Measurements from ENCODE around the gene ZNF285.
A peak's percentile ranks its signal among the peaks of the same experiment; 100 is the strongest.
"Not testable (repeated sequence)": the region's sequence is repeated elsewhere in the genome, so short reads cannot be mapped to it uniquely, and the experiment has no call there.

Gene ZNF285

DNA sequence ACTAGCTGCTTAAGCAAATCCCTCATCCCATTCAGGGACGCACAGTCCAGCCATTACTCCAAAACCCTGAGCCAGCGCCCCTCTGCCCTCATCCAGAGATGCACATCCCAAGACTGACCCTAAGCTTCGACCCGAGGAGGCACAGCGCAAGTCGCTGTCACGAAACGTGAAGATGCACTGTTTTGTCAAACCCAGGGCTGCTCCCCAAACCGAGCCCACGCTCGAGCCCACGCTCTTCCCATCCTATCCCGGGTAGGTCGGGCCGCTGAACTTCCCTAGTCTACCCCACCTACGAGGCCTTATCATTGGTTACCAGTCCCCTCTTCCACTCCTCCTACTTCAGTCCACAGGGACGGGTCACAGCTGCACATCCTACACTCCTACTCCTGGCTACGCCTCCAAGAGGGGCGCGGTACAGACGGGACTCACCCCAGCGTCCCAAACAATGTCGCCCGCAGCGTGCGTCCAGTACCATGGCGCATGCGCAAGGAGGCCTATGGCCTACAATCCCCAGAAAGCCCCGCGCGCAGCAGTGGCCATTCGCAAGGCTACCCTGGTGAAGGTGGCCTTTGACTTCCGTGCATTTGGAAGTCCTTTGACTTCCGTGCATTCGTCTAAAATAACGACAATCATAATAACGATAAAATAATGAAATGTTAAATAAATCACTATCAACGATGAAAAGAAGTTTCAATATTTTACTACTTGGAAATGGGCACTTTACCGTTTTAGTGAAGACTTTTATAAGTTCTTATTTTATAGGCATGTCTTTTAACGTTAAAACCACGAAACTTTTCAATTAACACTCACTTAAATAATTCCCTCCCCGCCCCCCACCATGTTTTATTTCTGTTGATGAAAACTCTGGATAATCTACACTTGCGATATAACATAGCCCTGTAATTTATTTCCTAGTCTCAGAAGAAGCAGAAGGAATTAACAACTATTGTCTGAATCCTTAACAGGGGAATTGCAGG, at the start of gene ZNF285:
TSS of gene ZNF285 (minus strand) at position 470 of the 977 bp plus-strand sequence. CDS start 4,395 bp downstream, outside the sequence.
- DNase-seq: peak; percentile 87

DNA sequence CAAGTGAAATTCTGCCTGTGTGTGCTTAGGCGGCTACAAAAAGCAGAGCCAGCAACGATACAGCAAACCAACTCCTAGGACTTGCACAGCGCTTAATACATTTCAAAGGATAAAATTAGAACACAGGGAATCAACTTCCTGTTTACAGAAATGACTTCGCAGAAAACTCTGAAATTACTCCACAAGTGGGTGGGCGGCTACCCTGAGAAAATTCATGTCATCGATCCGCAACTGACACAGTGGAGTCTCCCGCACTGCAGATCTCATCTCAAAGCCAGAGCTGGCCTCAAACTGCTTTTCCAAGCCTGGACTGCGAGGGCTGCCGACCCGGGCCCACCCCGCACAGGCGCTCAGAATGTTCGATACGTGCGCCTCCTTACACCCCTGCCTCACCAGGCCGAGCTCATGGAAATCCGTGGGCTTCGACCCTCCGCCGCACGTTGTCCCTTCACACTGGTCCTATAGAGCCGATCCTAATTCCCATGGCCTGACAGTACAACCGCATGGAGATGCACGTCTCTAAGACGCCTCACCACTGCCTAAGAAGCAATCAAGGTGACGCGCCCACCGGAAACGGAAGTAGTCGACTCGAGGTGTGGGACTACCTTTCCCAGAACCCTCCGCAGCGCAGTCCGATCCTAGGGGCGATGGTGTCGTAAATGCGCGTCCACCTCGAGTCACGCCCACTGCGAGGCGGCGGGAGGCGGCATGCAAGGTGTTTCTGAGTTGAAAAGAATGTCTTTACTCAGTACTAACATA, 46.7 kb upstream of the ZNF285 start, which contains the start of gene ZNF229:
TSS of gene ZNF229 (minus strand) at position 557 of the 759 bp plus-strand sequence. CDS start 5,625 bp downstream, outside the sequence.
- peak; percentile 86 for DNase-seq

DNA sequence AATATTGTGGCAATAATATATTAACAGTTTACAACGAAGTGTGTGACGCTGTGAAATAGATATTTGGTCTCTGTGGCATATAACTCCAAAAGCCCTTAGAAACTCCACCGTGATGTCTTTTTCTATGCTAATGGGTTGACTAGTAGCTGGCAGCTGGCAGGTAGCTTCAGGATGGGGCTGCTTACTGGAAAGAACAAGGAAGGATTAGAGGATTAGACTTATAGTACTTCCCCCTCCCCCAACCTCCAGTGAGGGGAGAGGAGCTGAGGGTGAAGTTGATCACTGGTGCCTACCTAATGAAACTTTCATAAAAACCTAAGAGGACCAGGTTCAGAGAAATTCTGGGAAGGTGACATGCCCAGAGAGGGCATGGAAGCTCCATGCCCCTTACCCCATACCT, 37.0 kb upstream of the ZNF285 start:
- no peak for DNase-seq

DNA sequence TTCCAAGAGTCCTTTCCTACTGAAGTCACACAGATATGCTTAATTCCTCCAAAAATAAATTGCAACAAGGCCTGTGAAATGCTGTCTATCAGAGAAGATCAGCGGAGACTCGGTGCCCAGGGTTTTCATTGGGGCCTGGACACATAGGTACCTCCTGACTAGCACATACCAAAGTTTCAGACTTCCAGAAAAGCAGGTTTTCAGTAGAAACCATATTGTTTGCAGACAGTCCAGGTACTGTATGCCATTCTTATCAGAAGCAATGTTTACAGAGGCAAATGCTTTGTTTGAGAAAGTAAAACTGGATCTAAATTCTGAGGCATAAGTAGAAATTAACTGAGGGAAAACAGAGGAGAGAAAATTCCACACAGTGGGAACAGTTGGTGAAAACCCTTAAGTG, 34.0 kb upstream of the ZNF285 start:
- DNase-seq: no peak

DNA sequence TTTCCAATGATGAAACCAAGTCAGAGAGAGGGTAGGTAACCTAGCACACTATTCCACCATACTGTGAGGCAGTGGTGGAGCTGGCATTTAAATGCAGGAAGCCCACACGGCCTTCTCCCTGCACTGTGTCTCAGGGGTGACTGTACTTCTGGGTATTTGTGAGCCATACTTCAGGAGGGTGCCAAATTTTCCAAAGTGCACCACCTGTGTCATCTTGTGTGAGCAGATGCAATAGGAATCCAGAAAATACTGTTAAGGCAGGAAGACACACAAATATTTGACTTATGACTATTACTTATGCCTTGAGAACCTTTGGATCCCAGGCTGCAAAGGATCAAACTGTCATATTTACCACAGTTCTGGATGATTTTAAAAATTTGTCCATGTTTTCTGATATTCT, 29.5 kb upstream of the ZNF285 start:
- no peak for DNase-seq

DNA sequence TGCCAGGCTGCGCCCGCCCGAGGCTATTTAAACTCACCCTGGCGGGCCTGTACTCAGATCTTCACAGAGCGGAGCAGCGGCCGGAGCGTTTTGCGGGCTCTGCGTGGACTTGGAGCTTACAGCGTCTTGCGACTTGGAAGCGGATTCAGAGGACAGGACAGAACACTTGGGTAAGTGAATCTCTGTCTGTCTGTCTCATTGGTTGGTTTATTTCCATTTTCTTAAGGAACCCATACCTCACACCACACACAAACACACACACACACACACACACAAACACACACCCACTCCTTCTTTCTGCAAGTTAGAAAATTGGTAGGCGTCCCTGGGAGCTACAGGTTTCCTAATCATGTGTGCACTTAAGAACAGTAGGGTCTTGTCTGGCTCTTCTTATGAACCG, 14.1 kb upstream of the ZNF285 start:
- not testable (repeated sequence) for DNase-seq

DNA sequence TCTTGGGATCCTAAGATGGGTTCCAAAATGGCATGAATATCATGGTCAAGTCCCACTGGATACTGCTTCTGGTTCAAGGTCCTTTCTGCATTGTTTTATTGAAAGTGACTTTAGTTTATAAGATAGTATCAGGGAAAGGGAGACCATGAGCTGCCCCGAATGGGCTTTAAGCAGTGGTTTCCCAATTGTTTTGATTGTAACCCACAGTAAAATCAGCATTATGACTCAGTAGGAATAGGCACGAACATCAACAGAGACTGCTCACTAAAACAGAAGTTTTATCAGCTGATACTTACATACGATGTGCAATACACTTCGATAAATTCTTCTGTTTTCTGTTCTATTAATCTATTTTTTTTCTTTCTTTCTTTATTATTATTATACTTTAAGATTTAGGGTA, 12.1 kb downstream of the ZNF285 start:
- not testable (repeated sequence) for DNase-seq

DNA sequence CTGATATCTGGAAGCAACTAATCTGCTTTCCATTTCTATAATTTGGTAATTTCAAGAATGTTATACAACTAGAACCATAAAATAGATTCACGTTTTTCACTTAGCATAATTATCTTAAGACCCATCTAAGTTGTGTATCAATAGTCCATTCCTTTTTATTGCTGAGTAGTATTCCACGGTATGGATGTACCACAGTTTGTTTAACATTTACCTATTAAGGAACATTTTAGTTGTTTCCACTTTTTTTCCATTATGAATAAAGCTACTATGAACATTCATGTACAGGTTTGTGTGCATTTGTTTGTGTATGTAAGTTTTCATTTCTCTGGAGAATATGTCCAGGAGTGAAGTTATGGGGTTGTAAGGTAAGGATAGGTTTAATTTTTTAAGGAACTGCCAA, 26.6 kb downstream of the ZNF285 start:
- DNase-seq: no peak

DNA sequence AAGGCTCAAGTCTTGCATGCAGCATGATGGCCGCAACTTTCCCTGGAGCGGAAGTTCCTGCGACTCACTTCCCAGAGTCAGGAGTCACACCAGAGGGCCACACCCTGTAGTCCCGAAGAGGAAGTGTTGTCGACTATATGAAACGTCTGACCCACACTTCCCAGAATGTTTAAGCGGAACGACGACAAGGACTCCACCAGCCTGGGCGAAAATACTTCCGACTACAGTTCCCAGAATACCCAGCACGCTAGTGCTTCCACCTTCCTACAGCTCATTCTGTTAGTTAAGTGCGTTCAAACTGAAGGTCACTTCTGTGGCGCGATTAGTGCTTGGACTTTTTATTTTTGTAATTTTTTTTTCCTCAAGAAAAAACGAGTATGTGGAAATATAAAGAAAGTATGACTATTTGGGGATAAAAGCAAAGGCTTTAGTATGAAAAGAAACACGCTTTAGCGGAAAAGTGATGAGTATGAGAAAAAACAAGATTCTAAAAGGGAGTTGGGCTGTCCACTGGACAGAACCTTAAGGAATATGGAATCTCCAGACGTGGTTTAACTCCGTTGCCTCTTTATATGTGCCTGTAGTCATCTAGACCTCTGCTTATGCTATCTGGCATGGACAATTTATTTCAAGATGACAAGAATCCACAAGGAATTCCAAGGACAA, 29.5 kb downstream of the ZNF285 start:
- DNase-seq: no peak

DNA sequence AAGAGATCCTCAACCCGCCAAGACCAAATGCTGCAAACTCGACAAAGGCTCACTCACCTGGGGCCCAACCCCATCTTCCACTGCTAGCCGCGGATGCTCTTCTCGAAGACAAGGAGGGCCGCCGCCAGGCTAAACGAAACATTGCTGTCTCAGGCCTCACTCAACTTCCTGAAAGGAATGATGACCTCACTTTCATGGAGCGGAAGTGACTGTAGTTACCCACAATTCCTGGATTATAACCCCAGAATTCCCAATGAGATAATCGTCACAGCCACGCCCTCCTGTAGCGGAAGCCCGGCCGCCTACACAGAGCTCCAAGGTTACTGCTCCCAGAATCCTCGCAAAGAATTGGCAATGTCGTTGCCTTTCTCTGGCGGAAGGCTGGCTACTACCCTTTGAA, 34.4 kb downstream of the ZNF285 start:
- no peak for DNase-seq

DNA sequence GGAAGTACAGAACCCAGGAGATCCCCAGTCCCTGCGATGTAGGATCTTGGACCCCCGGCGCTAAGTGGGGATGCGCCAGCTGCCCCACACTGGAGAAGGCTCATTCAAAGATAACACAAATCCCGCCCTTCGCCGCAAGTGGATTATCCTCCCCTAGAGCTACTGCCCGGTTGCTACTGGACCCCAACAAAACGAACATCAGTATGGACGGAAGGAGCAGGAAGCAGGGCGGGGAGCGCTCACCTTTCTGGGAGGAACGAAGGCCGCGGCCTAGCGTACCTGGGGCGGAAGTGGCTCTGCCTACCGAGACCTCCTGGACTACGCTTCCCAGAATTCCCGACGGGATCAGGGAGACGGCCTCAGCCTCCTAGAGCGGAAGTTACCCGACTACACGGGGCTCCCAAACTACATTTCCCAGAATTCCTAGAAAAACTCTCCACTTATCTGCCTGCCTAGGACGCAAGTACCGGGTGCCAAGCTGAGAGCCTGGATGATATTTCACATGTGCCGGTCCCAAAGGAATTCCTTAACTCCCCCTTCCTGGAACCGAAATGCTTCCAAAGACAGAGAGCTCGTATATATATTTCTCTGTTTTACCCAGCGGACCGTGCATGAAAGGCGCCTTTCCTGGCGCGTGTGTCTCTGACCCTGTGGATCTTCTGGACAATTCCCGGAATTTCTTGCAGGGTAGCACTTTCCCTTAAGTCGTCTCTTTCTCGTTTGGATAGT, 44.9 kb downstream of the ZNF285 start, which contains the start of gene ZNF112:
TSS of gene ZNF112 (minus strand) at position 298 of the 729 bp plus-strand sequence. CDS start 16,141 bp downstream, outside the sequence.
- peak; percentile 21 for DNase-seq

DNA sequence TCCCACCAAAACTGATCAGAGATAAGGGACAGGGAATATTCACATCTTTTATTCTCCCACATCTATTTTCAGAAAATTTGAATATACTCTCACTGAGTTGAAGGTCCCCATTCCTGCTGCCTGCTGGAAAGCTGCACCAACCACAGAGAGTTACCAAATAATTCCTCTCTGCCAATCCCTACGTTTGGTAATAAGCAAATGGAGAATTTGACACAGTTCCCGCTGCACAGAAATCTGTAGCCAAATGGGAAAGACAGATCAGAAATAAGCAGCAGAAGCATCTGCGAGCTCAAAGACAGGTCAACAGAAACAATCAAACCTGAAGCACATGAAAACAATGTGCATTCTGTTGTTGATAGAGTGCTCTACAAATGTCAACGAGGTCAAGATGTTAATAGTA, 54.9 kb downstream of the ZNF285 start:
- no peak for DNase-seq

DNA sequence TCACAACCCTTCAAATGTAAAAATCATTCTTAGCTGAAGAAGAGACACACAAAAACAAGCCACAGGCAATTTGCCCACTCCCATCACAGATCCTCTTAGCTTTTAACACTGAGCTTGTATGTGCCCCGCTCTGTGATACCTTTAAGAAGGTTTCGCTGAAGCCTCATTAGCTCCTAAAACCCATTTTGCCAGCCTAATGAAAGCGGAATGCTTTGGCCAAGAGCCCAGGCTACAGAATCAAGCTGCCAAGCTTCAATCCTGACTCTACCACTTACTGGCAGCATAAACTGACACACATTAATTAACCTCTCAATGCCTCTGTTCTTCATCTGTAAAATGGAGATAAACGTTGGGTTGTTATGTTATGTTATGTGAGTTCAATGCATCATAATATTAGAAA, 55.4 kb downstream of the ZNF285 start:
- no peak for DNase-seq

DNA sequence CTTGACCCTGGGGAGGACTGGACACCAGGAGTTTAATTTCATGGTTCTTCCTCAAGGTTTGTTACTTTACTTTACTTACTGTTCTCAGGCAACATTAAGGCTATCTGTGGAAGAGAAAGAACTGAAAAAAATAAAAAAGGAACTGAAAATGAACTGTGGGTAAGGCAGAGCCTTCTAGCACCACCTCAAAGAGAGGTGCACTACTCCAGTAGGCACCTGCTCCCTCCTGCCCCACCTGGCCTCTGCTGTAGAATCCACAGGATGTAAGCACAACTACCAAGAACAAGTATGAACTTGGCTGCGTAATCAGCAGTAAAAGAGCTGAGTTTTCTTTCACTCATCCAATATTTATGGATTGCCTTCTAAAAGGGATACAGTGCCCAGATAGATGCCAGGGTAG, 57.2 kb downstream of the ZNF285 start:
- no peak for DNase-seq

DNA sequence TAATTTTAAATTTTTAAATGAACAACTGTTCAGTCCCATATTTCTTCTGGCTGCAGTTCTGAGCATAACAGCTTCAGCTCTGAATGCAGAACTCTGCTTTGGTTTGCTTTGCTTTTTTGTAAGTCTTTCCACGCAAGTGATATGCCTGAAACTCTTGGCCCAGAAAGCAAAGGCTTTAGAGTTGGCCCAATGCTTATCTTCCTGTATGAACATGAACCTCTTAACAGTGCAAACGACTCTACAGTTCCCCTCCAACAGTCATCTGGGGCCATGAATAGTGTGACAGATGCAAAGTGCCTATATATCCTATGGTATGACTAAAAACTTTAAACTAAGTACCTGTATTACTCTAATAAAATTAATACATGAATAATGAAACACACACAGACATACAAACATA, 59.6 kb downstream of the ZNF285 start:
- no peak for DNase-seq

DNA sequence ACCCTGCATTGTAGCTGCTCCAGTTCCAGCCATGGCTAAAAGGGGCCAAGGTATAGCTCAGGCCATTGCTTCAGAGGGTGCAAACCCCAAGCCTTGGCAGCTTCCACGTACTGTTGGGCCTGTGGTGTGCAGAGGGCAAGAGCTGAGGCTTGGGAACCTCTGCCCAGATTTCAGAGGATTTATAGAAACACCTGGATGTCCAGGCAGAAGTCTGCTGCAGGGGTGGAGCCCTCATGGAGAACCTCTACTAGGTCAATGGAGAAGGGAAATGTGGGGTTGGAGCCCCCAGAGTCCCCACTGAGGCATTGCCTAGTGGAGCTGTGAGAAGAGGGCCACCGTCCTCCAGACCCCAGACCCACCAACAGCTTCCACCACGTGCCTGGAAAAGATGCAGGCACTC, 66.8 kb downstream of the ZNF285 start:
- not testable (repeated sequence) for DNase-seq

All from activated CD4-positive, alpha-beta T cell treated with anti-CD3 and anti-CD28 coated beads for 48 hours (primary cell).